ENCODE measurements around the gene CDRT4. TPM values are rescaled to one million over a fixed set of nuclear protein-coding genes. Genes with fewer than 3 reads are reported as not detected.

Gene CDRT4
- polyA plus RNA-seq, 4 donors = 5.1 to 24.3 (median 6.1) TPM

GRCh38 chr17:15490634-15491261, 23.3 kb upstream of the CDRT4 start:
- Histone ChIP-seq H3K36me3 (ENCODE audit: control insufficient read depth in 3 of 3, insufficient read depth in 2 of 3, low read depth in 1 of 3, low read length in 3 of 3) (peaks cover 0 to 12% (median 0%) of the 10 kb centered on the region in 3 donors), H3K27ac (ENCODE audit: low read depth in 1 of 3, low read length in 2 of 3) (peak overlapping the region; percentile 70 to 88 (median 85)), H3K9me3 (ENCODE audit: control insufficient read depth in 2 of 2, insufficient read depth in 1 of 2, low read depth in 1 of 2, low read length in 1 of 2) (no peaks in the 10 kb centered on the region), H3K4me1 (ENCODE audit: control insufficient read depth in 3 of 3, insufficient read depth in 2 of 3, low read depth in 1 of 3, low read length in 2 of 3) (peaks cover 0 to 10% (median 2%) of the 10 kb centered on the region in 3 donors), H3K4me3 (ENCODE audit: low read depth in 1 of 3, low read length in 3 of 3) (no peak overlapping the region), H3K27me3 (ENCODE audit: control insufficient read depth in 3 of 3, insufficient read depth in 3 of 3, low read length in 3 of 3) (no peaks in the 10 kb centered on the region)
- peak; percentile 94 to 95 for DNase-seq
- 21 to 33% (median 31%) methylated on average over 11 of the region's 11 CpGs for WGBS, 3 donors
- no peak for FAIRE-seq

GRCh38 chr17:15488557-15488956, 21.1 kb upstream of the CDRT4 start:
- FAIRE-seq (no peak), DNase-seq (no peak)
- H3K4me3 ChIP-seq (ENCODE audit: low read depth in 1 of 3, low read length in 3 of 3) = no peak overlapping the region
- H3K27me3 ChIP-seq (ENCODE audit: control insufficient read depth in 3 of 3, insufficient read depth in 3 of 3, low read length in 3 of 3) = no peaks in the 10 kb centered on the region
- 96 to 100% (median 97%) methylated on average over 2 of the region's 2 CpGs for WGBS, 3 donors
- no peaks in the 10 kb centered on the region for H3K9me3 ChIP-seq (ENCODE audit: control insufficient read depth in 2 of 2, insufficient read depth in 1 of 2, low read depth in 1 of 2, low read length in 1 of 2)
- H3K27ac ChIP-seq (ENCODE audit: low read depth in 1 of 3, low read length in 2 of 3) = no peak overlapping the region
- peaks cover 0 to 10% (median 2%) of the 10 kb centered on the region in 3 donors for H3K4me1 ChIP-seq (ENCODE audit: control insufficient read depth in 3 of 3, insufficient read depth in 2 of 3, low read depth in 1 of 3, low read length in 2 of 3)
- peaks cover 0 to 15% (median 0%) of the 10 kb centered on the region in 3 donors for H3K36me3 ChIP-seq (ENCODE audit: control insufficient read depth in 3 of 3, insufficient read depth in 2 of 3, low read depth in 1 of 3, low read length in 3 of 3)

- H3K9me3 ChIP-seq (ENCODE audit: control insufficient read depth in 2 of 2, insufficient read depth in 1 of 2, low read depth in 1 of 2, low read length in 1 of 2) = no peaks in the 10 kb centered on the region
- no peaks in the 10 kb centered on the region for H3K4me1 ChIP-seq (ENCODE audit: control insufficient read depth in 3 of 3, insufficient read depth in 2 of 3, low read depth in 1 of 3, low read length in 2 of 3)
- peaks cover 0 to 13% (median 0%) of the 10 kb centered on the region in 3 donors for H3K36me3 ChIP-seq (ENCODE audit: control insufficient read depth in 3 of 3, insufficient read depth in 2 of 3, low read depth in 1 of 3, low read length in 3 of 3)
- no peak for DNase-seq
- 71 to 83% (median 79%) methylated on average over 4 of the region's 4 CpGs for WGBS, 3 donors
- H3K27ac ChIP-seq (ENCODE audit: low read depth in 1 of 3, low read length in 2 of 3) = no peak overlapping the region
- no peaks in the 10 kb centered on the region for H3K27me3 ChIP-seq (ENCODE audit: control insufficient read depth in 3 of 3, insufficient read depth in 3 of 3, low read length in 3 of 3)
- no peak for FAIRE-seq
- H3K4me3 ChIP-seq (ENCODE audit: low read depth in 1 of 3, low read length in 3 of 3) = no peak overlapping the region
Observed at GRCh38 chr17:15485045-15485444, 17.6 kb upstream of the CDRT4 start.

GRCh38 chr17:15483431-15483830, 16.0 kb upstream of the CDRT4 start:
- H3K4me1 ChIP-seq (ENCODE audit: control insufficient read depth in 3 of 3, insufficient read depth in 2 of 3, low read depth in 1 of 3, low read length in 2 of 3) = peaks cover 0 to 8% (median 3%) of the 10 kb centered on the region in 3 donors
- no peak overlapping the region for H3K27ac ChIP-seq (ENCODE audit: low read depth in 1 of 3, low read length in 2 of 3)
- H3K9me3 ChIP-seq (ENCODE audit: control insufficient read depth in 2 of 2, insufficient read depth in 1 of 2, low read depth in 1 of 2, low read length in 1 of 2) = no peaks in the 10 kb centered on the region
- DNase-seq = peak in 1 of 2 donors; percentile 33
- H3K36me3 ChIP-seq (ENCODE audit: control insufficient read depth in 3 of 3, insufficient read depth in 2 of 3, low read depth in 1 of 3, low read length in 3 of 3) = peaks cover 0 to 13% (median 0%) of the 10 kb centered on the region in 3 donors
- H3K27me3 ChIP-seq (ENCODE audit: control insufficient read depth in 3 of 3, insufficient read depth in 3 of 3, low read length in 3 of 3) = no peaks in the 10 kb centered on the region
- 16 to 52% (median 42%) methylated on average over 4 of the region's 4 CpGs for WGBS, 3 donors
- FAIRE-seq = no peak
- H3K4me3 ChIP-seq (ENCODE audit: low read depth in 1 of 3, low read length in 3 of 3) = no peak overlapping the region

GRCh38 chr17:15482476-15482875, 15.1 kb upstream of the CDRT4 start:
- Histone ChIP-seq H3K27me3 (ENCODE audit: control insufficient read depth in 3 of 3, insufficient read depth in 3 of 3, low read length in 3 of 3) (no peaks in the 10 kb centered on the region), H3K27ac (ENCODE audit: low read depth in 1 of 3, low read length in 2 of 3) (no peak overlapping the region), H3K9me3 (ENCODE audit: control insufficient read depth in 2 of 2, insufficient read depth in 1 of 2, low read depth in 1 of 2, low read length in 1 of 2) (no peaks in the 10 kb centered on the region), H3K4me3 (ENCODE audit: low read depth in 1 of 3, low read length in 3 of 3) (no peak overlapping the region), H3K36me3 (ENCODE audit: control insufficient read depth in 3 of 3, insufficient read depth in 2 of 3, low read depth in 1 of 3, low read length in 3 of 3) (peaks cover 0 to 10% (median 0%) of the 10 kb centered on the region in 3 donors), H3K4me1 (ENCODE audit: control insufficient read depth in 3 of 3, insufficient read depth in 2 of 3, low read depth in 1 of 3, low read length in 2 of 3) (peaks cover 0 to 8% (median 3%) of the 10 kb centered on the region in 3 donors)
- WGBS, 3 donors = 84 to 85% (median 84%) methylated on average over 6 of the region's 6 CpGs
- DNase-seq (no peak), FAIRE-seq (no peak)

- DNase-seq = no peak
Observed at GRCh38 chr17:15481481-15481880, 14.1 kb upstream of the CDRT4 start.

GRCh38 chr17:15480204-15480603, 12.8 kb upstream of the CDRT4 start:
- Histone ChIP-seq H3K4me3 (ENCODE audit: low read depth in 1 of 3, low read length in 3 of 3) (no peak overlapping the region), H3K4me1 (ENCODE audit: control insufficient read depth in 3 of 3, insufficient read depth in 2 of 3, low read depth in 1 of 3, low read length in 2 of 3) (peaks cover 0 to 8% (median 3%) of the 10 kb centered on the region in 3 donors), H3K36me3 (ENCODE audit: control insufficient read depth in 3 of 3, insufficient read depth in 2 of 3, low read depth in 1 of 3, low read length in 3 of 3) (peaks cover 0 to 8% (median 0%) of the 10 kb centered on the region in 3 donors), H3K27me3 (ENCODE audit: control insufficient read depth in 3 of 3, insufficient read depth in 3 of 3, low read length in 3 of 3) (no peaks in the 10 kb centered on the region), H3K9me3 (ENCODE audit: control insufficient read depth in 2 of 2, insufficient read depth in 1 of 2, low read depth in 1 of 2, low read length in 1 of 2) (no peaks in the 10 kb centered on the region), H3K27ac (ENCODE audit: low read depth in 1 of 3, low read length in 2 of 3) (no peak overlapping the region)
- DNase-seq (no peak), FAIRE-seq (no peak)
- 68 to 74% (median 72%) methylated on average over 6 of the region's 6 CpGs for WGBS, 3 donors

More at GRCh38 chr17:15481481-15481880, 14.1 kb upstream of the CDRT4 start:
- WGBS, 3 donors = 80 to 95% (median 92%) methylated on average over 6 of the region's 6 CpGs
- H3K4me1 ChIP-seq (ENCODE audit: control insufficient read depth in 3 of 3, insufficient read depth in 2 of 3, low read depth in 1 of 3, low read length in 2 of 3) = peaks cover 0 to 8% (median 3%) of the 10 kb centered on the region in 3 donors
- H3K27me3 ChIP-seq (ENCODE audit: control insufficient read depth in 3 of 3, insufficient read depth in 3 of 3, low read length in 3 of 3) = no peaks in the 10 kb centered on the region
- H3K9me3 ChIP-seq (ENCODE audit: control insufficient read depth in 2 of 2, insufficient read depth in 1 of 2, low read depth in 1 of 2, low read length in 1 of 2) = no peaks in the 10 kb centered on the region
- H3K27ac ChIP-seq (ENCODE audit: low read depth in 1 of 3, low read length in 2 of 3) = no peak overlapping the region
- no peak overlapping the region for H3K4me3 ChIP-seq (ENCODE audit: low read depth in 1 of 3, low read length in 3 of 3)
- peaks cover 0 to 8% (median 0%) of the 10 kb centered on the region in 3 donors for H3K36me3 ChIP-seq (ENCODE audit: control insufficient read depth in 3 of 3, insufficient read depth in 2 of 3, low read depth in 1 of 3, low read length in 3 of 3)
- FAIRE-seq = no peak

GRCh38 chr17:15479703-15480102, 12.3 kb upstream of the CDRT4 start:
- Histone ChIP-seq H3K27ac (ENCODE audit: low read depth in 1 of 3, low read length in 2 of 3) (peak overlapping the region in 1 of 3 donors; percentile 29), H3K9me3 (ENCODE audit: control insufficient read depth in 2 of 2, insufficient read depth in 1 of 2, low read depth in 1 of 2, low read length in 1 of 2) (no peaks in the 10 kb centered on the region), H3K4me3 (ENCODE audit: low read depth in 1 of 3, low read length in 3 of 3) (no peak overlapping the region), H3K27me3 (ENCODE audit: control insufficient read depth in 3 of 3, insufficient read depth in 3 of 3, low read length in 3 of 3) (no peaks in the 10 kb centered on the region), H3K4me1 (ENCODE audit: control insufficient read depth in 3 of 3, insufficient read depth in 2 of 3, low read depth in 1 of 3, low read length in 2 of 3) (peaks cover 0 to 8% (median 3%) of the 10 kb centered on the region in 3 donors), H3K36me3 (ENCODE audit: control insufficient read depth in 3 of 3, insufficient read depth in 2 of 3, low read depth in 1 of 3, low read length in 3 of 3) (peaks cover 0 to 8% (median 0%) of the 10 kb centered on the region in 3 donors)
- FAIRE-seq (no peak), DNase-seq (no peak)

All from small intestine (tissue), 7 donors.